Esophagus squamous epithelium (tissue), 5 donors: ENCODE data around the gene ASB13. TPM values are rescaled to one million over a fixed set of nuclear protein-coding genes. Genes with fewer than 3 reads are reported as not detected.
A peak's percentile ranks its signal among the peaks of the same experiment; 100 is the strongest.

Experiments
- DNase-seq: peaks from one replicate; lab custom pipeline; 2025; lab: John Stamatoyannopoulos, UW
- H3K27ac ChIP-seq, 4 donors: fragments of 200-600 bp; sonication (generic); one replicate each; pipeline ENCODE4 v1.5.1; 2016 to 2019; ENCODE audit warnings: mild to moderate bottlenecking in 1 of 4
- H3K27me3 ChIP-seq, 4 donors: fragments of 200-600 bp; sonication (generic); 1 replicate in 3 of 4; 2 replicates in 1 of 4; pipeline versions ENCODE4 v1.5.1 to v1.6.0; 2017 to 2021; ENCODE audit warnings: antibody characterized with exemption in 1 of 4
- H3K36me3 ChIP-seq, 3 donors: fragments of 200-600 bp; sonication (generic); one replicate each; pipeline ENCODE4 v1.5.1; 2016 to 2019
- H3K4me1 ChIP-seq, 3 donors: fragments of 200-600 bp; sonication (generic); one replicate each; pipeline ENCODE4 v1.5.1; 2017 to 2019
- H3K4me3 ChIP-seq, 4 donors: fragments of 200-600 bp; sonication (generic); 1 replicate in 3 of 4; 2 replicates in 1 of 4; pipeline ENCODE4 v1.5.1; 2016 to 2019; ENCODE audit warnings: mild to moderate bottlenecking in 2 of 4, moderate library complexity in 1 of 4
- H3K9me3 ChIP-seq, 3 donors: fragments of 200-600 bp; sonication (generic); one replicate each; pipeline ENCODE4 v1.5.1; 2016 to 2019
- POLR2A ChIP-seq, 4 donors: fragments of 450-650 bp; IDR thresholded peaks; one replicate each; pipeline ENCODE4 v1.6.1; 2017; ENCODE audit warnings: antibody characterized with exemption in 4 of 4, mild to moderate bottlenecking in 4 of 4, moderate library complexity in 3 of 4
- WGBS, 2 donors: methylation state at CpG; one replicate each; pipeline ENCODE4 v1.1.5; 2018; 5-methylcytosine and 5-hydroxymethylcytosine counted together
- intact Hi-C: fragments of 100-400 bp; cut with DNase I; formaldehyde crosslinking; loops from one replicate; pipeline ENCODE4 v1.15.0; 2022
- total RNA-seq, 4 donors: library from RNA; depleted of rRNA; stranded (reverse); fragments of >200 nt; gene quantifications; one replicate each; pipeline ENCODE4 v1.1.0, GENCODE V29; 2016
- TF ChIP-seq, protein P1 (sequence below), 6 experiments: fragments of 450-650 bp in 4 of 6; fragments of 200-600 bp in 2 of 6; sonication (generic) in 2 of 6; IDR thresholded peaks; one replicate each; pipeline ENCODE4 v1.5.1; 2016 to 2019; ENCODE audit warnings: antibody characterized with exemption in 6 of 6, mild to moderate bottlenecking in 4 of 6, moderate library complexity in 4 of 6
- donor health status: DM: yes; HTN: yes; CAD: no.

ASB13 gene
- total RNA-seq, 4 donors from 2014 or later = 9.6 to 29.0 (median 15.7) TPM

DNA sequence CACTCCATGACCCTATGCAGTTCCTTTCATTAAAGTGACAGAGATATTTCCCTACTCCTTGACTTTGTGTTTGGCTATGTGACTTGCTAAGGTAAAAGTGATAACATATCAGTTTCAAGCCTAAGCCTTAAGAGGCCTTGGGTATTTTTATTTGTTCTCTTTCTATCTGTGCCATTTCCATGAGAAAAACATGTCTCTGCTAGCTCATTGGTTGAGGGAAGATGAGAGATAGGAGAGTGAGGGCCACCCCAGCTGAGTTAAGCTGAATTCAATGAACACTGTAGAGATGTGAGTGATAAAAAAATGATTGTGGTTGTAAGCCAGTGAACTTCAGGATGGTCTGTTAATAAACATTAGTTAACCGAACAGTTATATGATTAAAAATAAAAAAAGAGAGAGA is 31.7 kb upstream of the ASB13 start:
- Histone ChIP-seq H3K36me3 (no peaks in the 10 kb centered on the region), H3K9me3 (no peaks in the 10 kb centered on the region), H3K4me1 (peaks cover 0 to 12% (median 0%) of the 10 kb centered on the region in 3 donors), H3K27ac (no peak overlapping the region), H3K4me3 (no peak overlapping the region), H3K27me3 (no peaks in the 10 kb centered on the region)
- TF ChIP-seq POLR2A (IDR thresholded peaks at IDR 0.05) = no peak
- TF ChIP-seq, protein P1, sequence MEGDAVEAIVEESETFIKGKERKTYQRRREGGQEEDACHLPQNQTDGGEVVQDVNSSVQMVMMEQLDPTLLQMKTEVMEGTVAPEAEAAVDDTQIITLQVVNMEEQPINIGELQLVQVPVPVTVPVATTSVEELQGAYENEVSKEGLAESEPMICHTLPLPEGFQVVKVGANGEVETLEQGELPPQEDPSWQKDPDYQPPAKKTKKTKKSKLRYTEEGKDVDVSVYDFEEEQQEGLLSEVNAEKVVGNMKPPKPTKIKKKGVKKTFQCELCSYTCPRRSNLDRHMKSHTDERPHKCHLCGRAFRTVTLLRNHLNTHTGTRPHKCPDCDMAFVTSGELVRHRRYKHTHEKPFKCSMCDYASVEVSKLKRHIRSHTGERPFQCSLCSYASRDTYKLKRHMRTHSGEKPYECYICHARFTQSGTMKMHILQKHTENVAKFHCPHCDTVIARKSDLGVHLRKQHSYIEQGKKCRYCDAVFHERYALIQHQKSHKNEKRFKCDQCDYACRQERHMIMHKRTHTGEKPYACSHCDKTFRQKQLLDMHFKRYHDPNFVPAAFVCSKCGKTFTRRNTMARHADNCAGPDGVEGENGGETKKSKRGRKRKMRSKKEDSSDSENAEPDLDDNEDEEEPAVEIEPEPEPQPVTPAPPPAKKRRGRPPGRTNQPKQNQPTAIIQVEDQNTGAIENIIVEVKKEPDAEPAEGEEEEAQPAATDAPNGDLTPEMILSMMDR (IDR thresholded peaks at IDR 0.05) = no peak
- intact Hi-C loops = no loop called here
- DNase-seq = no peak
- WGBS, 2 donors = 88 to 92% methylated on average over 1 of the region's 1 CpG

- DNase-seq = no peak
- H3K27ac ChIP-seq = no peak overlapping the region
- no peaks in the 10 kb centered on the region for H3K36me3 ChIP-seq
- H3K4me3 ChIP-seq = no peak overlapping the region
- WGBS, 2 donors = 94 to 100% methylated on average over 2 of the region's 2 CpGs
- H3K27me3 ChIP-seq = no peaks in the 10 kb centered on the region
- no peak for TF ChIP-seq POLR2A (IDR thresholded peaks at IDR 0.05)
- TF ChIP-seq, protein P1 (IDR thresholded peaks at IDR 0.05) = no peak
- H3K4me1 ChIP-seq = peaks cover 0 to 19% (median 0%) of the 10 kb centered on the region in 3 donors
- intact Hi-C loops = no loop called here
- no peaks in the 10 kb centered on the region for H3K9me3 ChIP-seq
Observed at GRCh38 chr10:5697342-5697741, 30.9 kb upstream of the ASB13 start.

- 44 to 72% methylated on average over 1 of the region's 1 CpG for WGBS, 2 donors
- intact Hi-C loops = no loop called here
- no peak for DNase-seq
- Histone ChIP-seq H3K4me3 (no peak overlapping the region), H3K27ac (no peak overlapping the region), H3K36me3 (no peaks in the 10 kb centered on the region), H3K9me3 (no peaks in the 10 kb centered on the region), H3K4me1 (peaks cover 6 to 31% (median 6%) of the 10 kb centered on the region in 3 donors), H3K27me3 (no peaks in the 10 kb centered on the region)
- TF ChIP-seq, protein P1 (IDR thresholded peaks at IDR 0.05) = no peak
- no peak for TF ChIP-seq POLR2A (IDR thresholded peaks at IDR 0.05)
Observed at GRCh38 chr10:5694573-5694972, 28.2 kb upstream of the ASB13 start.

- H3K4me1 ChIP-seq = peaks cover 6 to 36% (median 6%) of the 10 kb centered on the region in 3 donors
- no peaks in the 10 kb centered on the region for H3K9me3 ChIP-seq
- H3K4me3 ChIP-seq = peak overlapping the region; percentile 40 to 72 (median 54)
- no peak for DNase-seq
- H3K36me3 ChIP-seq = no peaks in the 10 kb centered on the region
- no peak for TF ChIP-seq POLR2A (IDR thresholded peaks at IDR 0.05)
- TF ChIP-seq, protein P1 (IDR thresholded peaks at IDR 0.05) = no peak
- H3K27ac ChIP-seq = peak overlapping the region; percentile 48 to 68 (median 62)
- 24 to 26% methylated on average over 11 to 16 of the region's 49 CpGs for WGBS, 2 donors
- no peaks in the 10 kb centered on the region for H3K27me3 ChIP-seq
- intact Hi-C loops = no loop called here
Observed at GRCh38 chr10:5692461-5693358, 26.3 kb upstream of the ASB13 start.

- Histone ChIP-seq H3K27ac (peak overlapping the region in 3 of 4 donors; percentile 61 to 68 (median 63)), H3K36me3 (no peaks in the 10 kb centered on the region), H3K9me3 (no peaks in the 10 kb centered on the region), H3K4me1 (peaks cover 6 to 45% (median 6%) of the 10 kb centered on the region in 3 donors), H3K4me3 (peak overlapping the region in 3 of 4 donors; percentile 53 to 72 (median 54)), H3K27me3 (no peaks in the 10 kb centered on the region)
- TF ChIP-seq POLR2A (IDR thresholded peaks at IDR 0.05) = no peak
- TF ChIP-seq, protein P1 (IDR thresholded peaks at IDR 0.05) = no peak
- intact Hi-C loops = no loop called here
- DNase-seq = no peak
- 51 to 56% methylated on average over 8 of the region's 8 CpGs for WGBS, 2 donors
Observed at GRCh38 chr10:5691786-5692185, 25.4 kb upstream of the ASB13 start.
